K562 (cell line): ENCODE data around the gene P2RX2. TPM values are rescaled to one million over a fixed set of nuclear protein-coding genes. Genes with fewer than 3 reads are reported as not detected.

ENCODE experiments used
- ATAC-seq: fragments of 200-7000 bp; cut with Tn5 transposase; 3 replicates; pipeline ENCODE4 v1.9.1; 2020; ENCODE audit warnings: moderate library complexity
- BruUV-seq: library from RNA; stranded (reverse); fragments of 400-500 nt; replicated peaks from 2 replicates; lab custom pipeline; 2021; lab: Mats Ljungman, UMichigan
- CTCF ChIA-PET: fragments of 300-600 bp; formaldehyde crosslinking; extraction: SDS; loops from one replicate; lab custom pipeline; 2021; ENCODE audit warnings: low intra/inter-chr PET ratio; lab: Yijun Ruan, JAX
- POLR2A ChIA-PET: fragments of 300-600, 350-650 bp; sonication (Branson Sonifier 250); formaldehyde crosslinking; extraction: SDS; loops from one replicate; lab custom pipeline; 2021; ENCODE audit warnings: antibody characterized with exemption, inconsistent platforms; lab: Yijun Ruan, JAX
- DNase-seq, 4 experiments: peaks; one replicate each; pipeline versions ENCODE4 v3.0.0 to v3.0.0-alpha.2; 2011 to 2018; ENCODE audit warnings: low spot score in 3 of 4, mixed read lengths in 3 of 4; ENCODE audit errors: extremely low read depth in 1 of 4
- FAIRE-seq: peaks from 2 replicates; lab custom pipeline; 2011; peaks lifted over from hg19 to GRCh38; lab: Jason Lieb, UNC
- H2AFZ ChIP-seq: 2 replicates; pipeline ENCODE4 v1.6.0; 2011; ENCODE audit warnings: low read depth, low read length, control low read depth, inconsistent platforms
- H3K27ac ChIP-seq: fragments of 200-600 bp; 3 replicates; pipeline ENCODE4 v1.8.0; 2011; ENCODE audit warnings: low read depth, mild to moderate bottlenecking, control low read depth, inconsistent platforms, low read length, moderate library complexity, mixed read lengths; ENCODE audit errors: extremely low read depth
- H3K27me3 ChIP-seq, 2 experiments: fragments of 300-600 bp in 1 of 2; 2 replicates in 1 of 2; 3 replicates in 1 of 2; pipeline versions ENCODE4 v1.6.0 to v1.8.0; 2011; ENCODE audit warnings: inconsistent platforms in 2 of 2, low read length in 2 of 2, mild to moderate bottlenecking in 1 of 2, mixed read lengths in 1 of 2, moderate library complexity in 1 of 2; ENCODE audit not compliant: control insufficient read depth in 2 of 2, insufficient read depth in 2 of 2
- H3K36me3 ChIP-seq: fragments of 300-600 bp; 3 replicates; pipeline ENCODE4 v1.8.0; 2011; ENCODE audit warnings: mild to moderate bottlenecking, low read length, inconsistent platforms; ENCODE audit not compliant: control insufficient read depth, insufficient read depth
- H3K4me1 ChIP-seq, 2 experiments: fragments of 200-600 bp in 1 of 2; replicated peaks in 1 of 2; 2 replicates in 1 of 2; 3 replicates in 1 of 2; pipeline versions ENCODE4 v1.5.1 to v1.8.0; 2011; ENCODE audit warnings: inconsistent platforms in 2 of 2, low read length in 2 of 2, mild to moderate bottlenecking in 1 of 2, mixed read lengths in 1 of 2, moderate library complexity in 1 of 2; ENCODE audit not compliant: control insufficient read depth in 2 of 2, insufficient read depth in 2 of 2
- H3K4me2 ChIP-seq: 2 replicates; pipeline ENCODE4 v1.6.1; 2011; ENCODE audit warnings: low read length, control low read depth, inconsistent platforms, mixed read lengths; ENCODE audit not compliant: insufficient read depth
- H3K4me3 ChIP-seq: fragments of 200-600 bp; sonication (generic), shearing (Covaris generic); 2 replicates; pipeline ENCODE4 v1.5.1; 2016; ENCODE audit warnings: control low read depth, inconsistent platforms
- H3K79me2 ChIP-seq: fragments of 200-600 bp; 3 replicates; pipeline ENCODE4 v1.8.0; 2011; ENCODE audit warnings: low read length, inconsistent platforms; ENCODE audit not compliant: control insufficient read depth, insufficient read depth
- H3K9ac ChIP-seq, 2 experiments: 2 replicates each; pipeline versions ENCODE4 v1.6.0 to v1.6.1; 2011; ENCODE audit warnings: low read depth in 2 of 2, low read length in 2 of 2, control low read depth in 1 of 2, inconsistent platforms in 1 of 2, mild to moderate bottlenecking in 1 of 2, mixed read lengths in 1 of 2; ENCODE audit not compliant: insufficient read depth in 1 of 2
- H3K9me1 ChIP-seq: one replicate; pipeline ENCODE4 v1.6.0; 2011; ENCODE audit warnings: inconsistent platforms, mild to moderate bottlenecking, low read length, moderate library complexity; ENCODE audit not compliant: control insufficient read depth, insufficient read depth
- H3K9me3 ChIP-seq: replicated peaks from 2 replicates; pipeline ENCODE4 v1.5.1; 2011; ENCODE audit warnings: low read depth, low read length, inconsistent platforms; ENCODE audit not compliant: control insufficient read depth, insufficient read depth
- H4K20me1 ChIP-seq: replicated peaks from 2 replicates; pipeline ENCODE4 v1.6.1; 2011; ENCODE audit warnings: low read length, inconsistent platforms, mixed read lengths; ENCODE audit not compliant: control insufficient read depth, insufficient read depth
- ARID2 ChIP-seq: fragments of 450-650 bp; IDR thresholded peaks from 2 replicates; pipeline ENCODE4 v1.6.1; 2017; ENCODE audit warnings: antibody characterized with exemption, mild to moderate bottlenecking
- ATF4 ChIP-seq: fragments of 450-650 bp; formaldehyde crosslinking; IDR thresholded peaks from 2 replicates; pipeline ENCODE4 v1.4.0; 2022; ENCODE audit warnings: mild to moderate bottlenecking, moderate library complexity
- BRD9 ChIP-seq: fragments of 450-650 bp; IDR thresholded peaks from 2 replicates; pipeline ENCODE4 v1.6.1; 2018; ENCODE audit warnings: low read depth; ENCODE audit not compliant: partially characterized antibody
- CHAMP1 ChIP-seq: fragments of 450-650 bp; IDR thresholded peaks from 2 replicates; pipeline ENCODE4 v1.6.1; 2016; ENCODE audit warnings: mild to moderate bottlenecking
- ETV1 ChIP-seq: fragments of 450-650 bp; conservative IDR thresholded peaks from 2 replicates; pipeline ENCODE4 v1.6.1; 2016; ENCODE audit warnings: missing genetic modification characterization, control low read depth, low read depth, missing compliant biosample characterization
- KLF10 ChIP-seq: fragments of 250-450 bp; sonication (Bioruptor Pico); IDR thresholded peaks from 2 replicates; pipeline ENCODE4 v1.6.1; 2021; ENCODE audit warnings: matching md5 sums
- MTF1 ChIP-seq: fragments of 250-450 bp; sonication (Bioruptor Pico); IDR thresholded peaks from 2 replicates; pipeline ENCODE4 v1.9.0; 2021; ENCODE audit warnings: moderate library complexity, mild to moderate bottlenecking, inconsistent platforms, borderline replicate concordance
- NBN ChIP-seq: fragments of 450-650 bp; IDR thresholded peaks from 2 replicates; pipeline ENCODE4 v1.6.1; 2016; ENCODE audit warnings: low read depth, mild to moderate bottlenecking
- NCOA2 ChIP-seq, 2 experiments: fragments of 450-650 bp; IDR thresholded peaks; 2 replicates each; pipeline ENCODE4 v1.6.1; 2018; ENCODE audit warnings: mild to moderate bottlenecking in 2 of 2, moderate library complexity in 1 of 2; ENCODE audit not compliant: partially characterized antibody in 2 of 2
- PCBP2 ChIP-seq: fragments of 200-400 bp; formaldehyde crosslinking; IDR thresholded peaks from 2 replicates; pipeline ENCODE4 v1.6.1; 2018; ENCODE audit warnings: low read length, low read depth, mild to moderate bottlenecking, moderate library complexity; ENCODE audit not compliant: poor library complexity, severe bottlenecking
- SRSF1 ChIP-seq: fragments of 200-400 bp; formaldehyde crosslinking; IDR thresholded peaks from 2 replicates; pipeline ENCODE4 v1.6.1; 2017; ENCODE audit warnings: mild to moderate bottlenecking, low read depth, low read length, moderate library complexity
- ZFP91 ChIP-seq: sonication (generic); formaldehyde crosslinking; IDR thresholded peaks from 2 replicates; pipeline ENCODE4 v1.8.0; 2022; ENCODE audit warnings: mild to moderate bottlenecking, missing genetic modification reagents
- ZNF395 ChIP-seq: fragments of 200-800 bp; sonication (Bioruptor generic); IDR thresholded peaks from 2 replicates; pipeline ENCODE4 v1.6.1; 2017; ENCODE audit warnings: missing genetic modification characterization, missing compliant biosample characterization
- ZNF41 ChIP-seq: fragments of 250-450 bp; sonication (Bioruptor Pico); conservative IDR thresholded peaks from 2 replicates; pipeline ENCODE4 v1.4.0; 2020; ENCODE audit warnings: mild to moderate bottlenecking
- ZNF551 ChIP-seq: fragments of 250-450 bp; sonication (Bioruptor Pico); IDR thresholded peaks from 2 replicates; pipeline ENCODE4 v1.5.0; 2021; ENCODE audit warnings: mild to moderate bottlenecking, moderate library complexity
- ZNF561 ChIP-seq: fragments of 450-650 bp; formaldehyde crosslinking; conservative IDR thresholded peaks from 2 replicates; pipeline ENCODE4 v1.4.0; 2020; ENCODE audit warnings: mild to moderate bottlenecking, moderate library complexity
- WGBS: fragments of 100-300 bp; shearing (Covaris generic); methylation state at CpG from one replicate; pipeline ENCODE4 v1.1.6; 2016; ENCODE audit warnings: low coverage, mixed read lengths; ENCODE audit not compliant: insufficient coverage; ENCODE audit errors: missing lambda C conversion rate; 5-methylcytosine and 5-hydroxymethylcytosine counted together
- in situ Hi-C: fragments of 300-500 bp; cut with MboI; formaldehyde crosslinking; loops from 4 replicates; pipeline ENCODE4 v1.15.0; 2018; ENCODE audit warnings: inconsistent platforms, mixed read lengths
- intact Hi-C: fragments of 100-400 bp; cut with micrococcal nuclease; formaldehyde crosslinking; loops from 2 replicates; pipeline ENCODE4 v1.14.2; 2022
- polyA plus RNA-seq, 8 experiments: library from polyadenylated mRNA; depleted of rRNA in 4 of 8; stranded (reverse) in 5 of 8; unstranded in 3 of 8; fragments of >200 nt; fragmentation: Nextera tagmentation in 2 of 8; fragmentation: Illumina TruSeq in 1 of 8; extraction: Ambion mirVana in 2 of 8; extraction: Trizol in 1 of 8; gene quantifications; 2 replicates each; pipeline versions ENCODE4 v1.2.1 to v1.2.3, GENCODE V29; 2011 to 2014; ENCODE audit warnings: inconsistent platforms in 1 of 8, missing spikeins in 1 of 8
- total RNA-seq, 7 experiments: library from RNA; depleted of rRNA in 6 of 7; stranded (reverse); fragments of >200 nt in 6 of 7; fragmentation: Illumina TruSeq in 2 of 7; extraction: Trizol in 2 of 7; gene quantifications; 2 replicates each; pipeline versions ENCODE4 v1.2.1 to v1.2.3, GENCODE V29; 2011 to 2021; ENCODE audit warnings: low replicate concordance in 1 of 7

P2RX2 gene
- total and polyA plus RNA-seq, 9 of the 15 experiments (the other 6 are each of a cell fraction or from before 2014, with no cell fraction given) = not detected

- Histone ChIP-seq H4K20me1 (no peaks in the 10 kb centered on the region; the same call in 1 of the 2 replicates), H3K36me3 (peaks cover 99% of the 10 kb centered on the region), H3K27ac (no peak overlapping the region), H3K4me3 (no peak overlapping the region), H3K4me1 (no peaks in the 10 kb centered on the region), H3K9me3 (no peaks in the 10 kb centered on the region), H2AFZ (no peak overlapping the region), H3K79me2 (no peaks in the 10 kb centered on the region), H3K9me1 (no peaks in the 10 kb centered on the region), H3K27me3 (no peaks in the 10 kb centered on the region), H3K9ac (no peak overlapping the region), H3K4me2 (no peak overlapping the region)
- ChIA-PET CTCF (no interaction called here), POLR2A (interaction anchor here (1.0 to 1.3 kb wide), 2 partner anchors 12 to 25 kb away, joined by 3 to 4 read pairs; no protein-coding TSS in a partner anchor)
- intact Hi-C loops = no loop called here
- WGBS = 97% methylated on average over 11 of the region's 12 CpGs
- FAIRE-seq (no peak), DNase-seq (no peak), ATAC-seq (no peak)
- BruUV-seq = no TSS peak
- in situ Hi-C loops = no loop called here
- TF ChIP-seq ARID2 (no peak), ZNF41 (CRISPR knock-in tag) (no peak), SRSF1 (no peak), ZNF395 (CRISPR knock-in tag) (no peak), ETV1 (tag) (no peak), NCOA2 (IDR thresholded peaks at IDR 0.05; ENCODE audit: partially characterized antibody in 2 of 2) (no peak), ATF4 (CRISPR knock-in tag) (no peak), ZNF551 (CRISPR knock-in tag) (no peak), ZNF561 (CRISPR knock-in tag) (no peak), PCBP2 (no peak), KLF10 (CRISPR knock-in tag) (no peak), CHAMP1 (no peak), BRD9 (no peak), MTF1 (no peak), NBN (no peak), ZFP91 (CRISPR knock-in tag) (no peak)
These were observed 38.6 kb downstream of the P2RX2 start for GRCh38 chr12:132657004-132657727.
